ENCODE results near the gene TBR1. TPM values are rescaled to one million over a fixed set of nuclear protein-coding genes. Genes with fewer than 3 reads are reported as not detected.

The TBR1 gene
- total RNA-seq, 2 experiments from 2014 or later: not detected

DNA sequence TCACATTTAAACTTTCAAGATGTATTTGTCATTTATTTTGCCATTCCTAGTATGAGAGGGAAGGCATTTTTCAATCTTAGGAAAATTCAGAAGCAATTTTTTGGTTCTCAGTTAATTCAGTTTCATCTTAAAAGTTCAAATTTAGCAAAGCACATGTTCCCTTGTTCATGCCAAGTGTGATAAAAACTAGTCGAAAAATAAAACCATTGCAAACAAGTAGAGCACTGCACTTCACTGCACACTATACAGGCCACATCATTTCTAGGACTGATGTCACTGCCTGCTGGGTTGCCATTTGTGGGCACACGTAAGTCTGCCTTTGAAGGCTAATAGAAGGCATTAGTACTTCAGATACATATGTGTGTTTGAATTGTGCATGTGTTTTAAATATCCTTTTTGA lies 14.3 kb downstream of the TBR1 start:
- TF ChIP-seq, protein P1, sequence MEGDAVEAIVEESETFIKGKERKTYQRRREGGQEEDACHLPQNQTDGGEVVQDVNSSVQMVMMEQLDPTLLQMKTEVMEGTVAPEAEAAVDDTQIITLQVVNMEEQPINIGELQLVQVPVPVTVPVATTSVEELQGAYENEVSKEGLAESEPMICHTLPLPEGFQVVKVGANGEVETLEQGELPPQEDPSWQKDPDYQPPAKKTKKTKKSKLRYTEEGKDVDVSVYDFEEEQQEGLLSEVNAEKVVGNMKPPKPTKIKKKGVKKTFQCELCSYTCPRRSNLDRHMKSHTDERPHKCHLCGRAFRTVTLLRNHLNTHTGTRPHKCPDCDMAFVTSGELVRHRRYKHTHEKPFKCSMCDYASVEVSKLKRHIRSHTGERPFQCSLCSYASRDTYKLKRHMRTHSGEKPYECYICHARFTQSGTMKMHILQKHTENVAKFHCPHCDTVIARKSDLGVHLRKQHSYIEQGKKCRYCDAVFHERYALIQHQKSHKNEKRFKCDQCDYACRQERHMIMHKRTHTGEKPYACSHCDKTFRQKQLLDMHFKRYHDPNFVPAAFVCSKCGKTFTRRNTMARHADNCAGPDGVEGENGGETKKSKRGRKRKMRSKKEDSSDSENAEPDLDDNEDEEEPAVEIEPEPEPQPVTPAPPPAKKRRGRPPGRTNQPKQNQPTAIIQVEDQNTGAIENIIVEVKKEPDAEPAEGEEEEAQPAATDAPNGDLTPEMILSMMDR (IDR thresholded peaks at IDR 0.05): no peak
- H3K36me3 Mint-ChIP-seq (ENCODE audit: low read depth): peaks cover 5% of the 10 kb centered on the region

DNA sequence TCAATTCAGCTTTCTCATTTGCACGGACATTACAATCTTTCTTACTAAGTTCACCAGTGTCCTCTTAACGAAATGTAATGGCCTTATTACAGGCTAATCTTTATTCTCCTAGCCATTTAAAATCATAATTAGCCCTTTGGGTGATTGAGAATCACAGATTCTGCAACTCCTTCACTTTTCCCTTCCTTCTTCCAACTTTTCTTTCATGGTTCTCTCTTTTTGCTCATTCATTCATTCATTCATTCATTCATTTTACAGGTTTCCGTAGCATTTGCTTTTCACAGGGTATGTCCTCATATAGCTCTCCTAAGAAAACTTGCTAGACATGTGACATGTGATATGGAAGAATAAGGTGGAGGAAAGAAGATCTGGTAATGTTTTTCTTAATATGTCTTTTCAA lies 16.0 kb downstream of the TBR1 start:
- H3K4me3 Mint-ChIP-seq: no peak overlapping the region
- TF ChIP-seq, protein P1 (IDR thresholded peaks at IDR 0.05): no peak

More for the DNA sequence above, 14.3 kb downstream of the TBR1 start:
- Mint-ChIP-seq H3K27me3 (peaks cover 57% of the 10 kb centered on the region), H3K27ac (no peak overlapping the region), H3K9me3 (no peaks in the 10 kb centered on the region), H3K4me1 (ENCODE audit: low read depth) (peaks cover 17% of the 10 kb centered on the region), H3K4me3 (no peak overlapping the region)
- ATAC-seq (no peak), DNase-seq (no peak)
- intact Hi-C loops (cut with micrococcal nuclease): no loop called here
- ChIA-PET CTCF (no interaction called here), POLR2A (no interaction called here)

DNA sequence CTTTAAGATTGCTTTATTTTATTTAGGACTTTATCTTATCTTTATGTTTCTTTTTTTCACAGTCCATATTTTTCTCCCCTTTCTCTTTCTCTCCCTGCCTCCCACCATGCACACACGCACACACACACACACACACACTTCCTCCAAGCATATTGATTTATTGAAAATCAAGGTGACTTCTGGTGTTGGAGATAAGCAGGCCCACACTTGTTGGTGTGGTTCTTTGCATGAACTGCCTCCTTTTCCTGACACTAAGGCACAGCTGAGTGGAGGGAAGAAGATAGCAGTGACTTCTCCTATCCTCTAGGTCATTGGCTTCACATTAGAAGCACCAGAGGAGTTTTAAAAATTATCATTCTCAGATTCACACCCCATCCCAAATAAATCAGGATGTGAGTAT lies 18.0 kb downstream of the TBR1 start:
- Mint-ChIP-seq H3K4me1 (ENCODE audit: low read depth) (no peaks in the 10 kb centered on the region), H3K9me3 (no peaks in the 10 kb centered on the region), H3K27me3 (peaks cover 42% of the 10 kb centered on the region), H3K27ac (no peak overlapping the region), H3K4me3 (no peak overlapping the region), H3K36me3 (ENCODE audit: low read depth) (no peaks in the 10 kb centered on the region)
- CTCF ChIA-PET: no interaction called here
- DNase-seq (no peak), ATAC-seq (no peak)
- TF ChIP-seq, protein P1 (IDR thresholded peaks at IDR 0.05): no peak
- intact Hi-C loops (cut with micrococcal nuclease): no loop called here
- POLR2A ChIA-PET: no interaction called here

More for the DNA sequence above, 16.0 kb downstream of the TBR1 start:
- intact Hi-C loops (cut with micrococcal nuclease): loop anchor here (2.0 kb wide), 1 partner anchor 21 kb away; no protein-coding TSS in a partner anchor
- Mint-ChIP-seq H3K9me3 (no peaks in the 10 kb centered on the region), H3K4me1 (ENCODE audit: low read depth) (peaks cover 7% of the 10 kb centered on the region), H3K27me3 (peaks cover 53% of the 10 kb centered on the region), H3K36me3 (ENCODE audit: low read depth) (peaks cover 5% of the 10 kb centered on the region), H3K27ac (no peak overlapping the region)
- CTCF ChIA-PET: no interaction called here
- DNase-seq: no peak
- POLR2A ChIA-PET: no interaction called here
- ATAC-seq: no peak

DNA sequence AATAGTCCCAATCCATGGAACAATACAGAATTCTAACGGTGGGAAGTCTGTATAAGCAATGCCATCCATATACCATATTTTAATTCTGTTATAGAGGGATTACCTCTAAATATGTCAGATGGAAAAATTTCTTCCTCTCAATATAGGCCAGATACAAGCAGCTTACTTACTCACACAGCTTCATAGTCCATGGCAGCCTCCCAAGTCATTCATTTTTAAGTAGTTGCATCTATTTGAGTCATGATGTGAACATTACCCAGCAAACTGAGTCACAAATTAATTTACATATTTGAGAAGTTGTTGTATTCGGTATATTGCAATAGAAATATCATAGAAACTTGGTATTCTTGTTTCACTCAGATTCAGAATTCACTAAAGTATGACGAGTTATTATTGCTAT lies 20.3 kb downstream of the TBR1 start:
- Mint-ChIP-seq H3K27ac (no peak overlapping the region), H3K4me1 (ENCODE audit: low read depth) (no peaks in the 10 kb centered on the region), H3K9me3 (no peaks in the 10 kb centered on the region), H3K27me3 (peaks cover 36% of the 10 kb centered on the region), H3K4me3 (no peak overlapping the region), H3K36me3 (ENCODE audit: low read depth) (no peaks in the 10 kb centered on the region)
- ChIA-PET POLR2A (no interaction called here), CTCF (interaction anchor here (0.6 kb wide), 1 partner anchor 163 kb away, joined by 3 read pairs; no protein-coding TSS in a partner anchor)
- intact Hi-C loops (cut with micrococcal nuclease): no loop called here
- TF ChIP-seq, protein P1 (IDR thresholded peaks at IDR 0.05): no peak
- no peak for DNase-seq
- ATAC-seq: no peak

DNA sequence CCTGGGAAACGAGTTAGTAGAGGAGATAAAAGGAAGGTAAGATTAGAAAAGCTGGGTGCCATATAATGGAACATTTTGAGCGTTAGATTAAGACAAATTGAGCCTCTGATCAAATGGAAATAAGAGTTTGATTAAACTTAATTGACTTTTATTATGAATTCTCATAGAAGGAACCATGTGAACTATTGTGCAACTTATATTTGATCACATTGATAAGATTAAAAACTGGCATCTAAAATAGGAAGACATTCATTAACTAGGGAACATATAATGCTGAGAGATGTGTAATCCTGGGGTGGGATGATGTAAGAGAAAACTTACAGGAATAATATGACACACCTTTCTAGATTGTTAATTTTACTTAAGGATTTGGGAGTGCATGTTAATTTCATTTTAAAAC lies 22.5 kb downstream of the TBR1 start:
- intact Hi-C loops (cut with micrococcal nuclease): no loop called here
- Mint-ChIP-seq H3K9me3 (no peaks in the 10 kb centered on the region), H3K4me1 (ENCODE audit: low read depth) (no peaks in the 10 kb centered on the region), H3K4me3 (no peak overlapping the region), H3K36me3 (ENCODE audit: low read depth) (no peaks in the 10 kb centered on the region), H3K27ac (no peak overlapping the region), H3K27me3 (peaks cover 37% of the 10 kb centered on the region)
- CTCF ChIA-PET: no interaction called here
- DNase-seq: no peak
- POLR2A ChIA-PET: no interaction called here
- TF ChIP-seq, protein P1 (IDR thresholded peaks at IDR 0.05): no peak
- no peak for ATAC-seq
